ENCODE results near the gene DNAJC22. TPM values are rescaled to one million over a fixed set of nuclear protein-coding genes. Genes with fewer than 3 reads are reported as not detected.

DNAJC22 gene
- total RNA-seq, 4 donors from 2014 or later = 1.8 TPM; not detected in 3

GRCh38 chr12:49345051-49345824, 1.4 kb upstream of the DNAJC22 start:
- TF ChIP-seq CTCF (IDR thresholded peaks at IDR 0.05; ENCODE audit: low read depth) = no peak

GRCh38 chr12:49345825-49346658, 646 bp upstream of the DNAJC22 start:
- TF ChIP-seq CTCF (IDR thresholded peaks at IDR 0.05; ENCODE audit: low read depth) = no peak

DNA sequence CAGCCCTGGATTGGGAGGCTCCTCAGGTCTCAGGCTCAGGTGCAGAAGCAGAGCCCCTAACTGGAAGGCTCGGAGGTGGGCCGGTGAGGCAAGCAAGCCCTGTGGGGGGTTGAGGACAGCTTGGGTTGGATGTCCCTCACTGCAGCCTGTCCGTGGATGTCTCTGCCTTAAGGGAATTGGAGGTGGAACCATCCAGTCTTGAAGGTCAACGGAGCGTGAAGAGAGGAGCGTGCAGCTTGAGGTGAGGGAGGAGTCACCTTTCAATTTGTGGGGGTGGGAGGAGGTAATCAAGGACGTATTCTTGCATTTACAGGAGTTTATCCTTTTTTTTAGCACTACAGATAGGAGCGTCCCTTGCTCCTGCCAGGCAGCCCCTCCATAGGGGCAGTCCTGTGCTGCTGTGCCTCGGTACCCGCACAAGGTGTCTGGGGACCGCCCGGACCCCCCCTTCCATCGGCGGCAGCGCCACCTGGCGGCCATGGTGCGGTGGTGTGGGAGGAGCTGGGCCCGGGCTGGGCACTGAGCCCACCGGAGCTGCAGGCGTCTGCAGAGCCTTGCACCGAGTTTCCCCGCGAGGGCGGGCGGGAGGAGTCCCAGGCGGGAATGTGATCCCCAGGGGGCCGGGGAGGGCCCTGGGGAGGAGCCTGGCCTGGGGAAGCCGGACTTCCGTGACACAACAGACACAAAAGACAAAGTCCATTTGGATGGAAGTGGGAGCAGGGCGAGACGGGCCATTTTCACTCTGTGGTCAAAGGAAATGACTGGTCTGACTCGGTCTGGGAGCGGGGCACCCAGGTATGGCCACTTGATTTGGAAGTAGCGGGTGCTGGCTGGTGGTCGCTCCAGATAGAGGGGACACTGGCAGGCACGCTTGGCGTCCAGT, 864 bp downstream of the DNAJC22 start:
- no peak for TF ChIP-seq CTCF (IDR thresholded peaks at IDR 0.05; ENCODE audit: low read depth)

DNA sequence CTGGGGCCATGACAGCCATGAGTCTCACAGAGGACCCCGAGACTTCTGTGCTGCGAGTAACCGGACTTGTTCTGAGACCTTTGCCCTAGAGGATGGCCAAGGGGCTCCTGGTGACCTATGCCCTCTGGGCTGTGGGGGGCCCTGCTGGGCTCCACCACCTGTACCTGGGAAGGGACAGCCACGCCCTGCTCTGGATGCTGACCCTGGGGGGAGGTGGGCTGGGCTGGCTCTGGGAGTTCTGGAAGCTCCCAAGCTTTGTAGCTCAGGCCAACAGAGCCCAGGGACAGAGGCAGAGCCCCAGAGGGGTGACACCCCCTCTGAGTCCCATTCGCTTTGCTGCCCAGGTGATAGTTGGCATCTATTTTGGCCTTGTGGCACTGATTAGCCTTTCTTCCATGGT, 2.1 kb downstream of the DNAJC22 start:
- TF ChIP-seq CTCF (IDR thresholded peaks at IDR 0.05; ENCODE audit: low read depth) = no peak

GRCh38 chr12:49349266-49349665, 2.6 kb downstream of the DNAJC22 start:
- TF ChIP-seq CTCF (IDR thresholded peaks at IDR 0.05; ENCODE audit: low read depth) = no peak

DNA sequence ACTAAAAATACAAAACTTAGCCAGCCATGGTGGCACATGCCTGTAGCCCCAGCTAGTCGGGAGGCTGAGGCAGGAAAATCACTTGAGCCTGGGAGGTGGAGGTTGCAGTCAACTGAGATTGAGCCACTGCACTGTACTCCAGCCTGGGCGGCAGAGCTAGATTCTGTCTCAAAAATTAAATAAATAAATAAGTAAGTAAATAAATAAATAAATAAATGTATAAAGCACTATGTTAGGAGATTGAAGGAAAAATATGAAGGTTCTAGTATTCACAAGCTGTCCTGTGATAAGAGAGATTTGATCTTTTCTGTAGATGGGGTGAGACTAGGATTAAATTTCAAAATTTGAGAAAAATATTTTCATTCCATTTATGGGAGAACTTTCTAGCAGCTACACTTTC, 5.7 kb downstream of the DNAJC22 start:
- TF ChIP-seq CTCF (IDR thresholded peaks at IDR 0.05; ENCODE audit: low read depth) = no peak

All from subcutaneous adipose tissue (tissue), 4 donors.